Endothelial cell of umbilical vein (primary cell): Measurements from ENCODE around the gene FAM118A. TPM values are rescaled to one million over a fixed set of nuclear protein-coding genes. Genes with fewer than 3 reads are reported as not detected.

Experiments used
- BruUV-seq: library from RNA; stranded (reverse); fragments of 400-500 nt; replicated peaks from 2 replicates; lab custom pipeline; 2021; lab: Mats Ljungman, UMichigan
- CTCF ChIA-PET: fragments of 300-600, 350-600 bp; sonication (Branson Sonifier 250); formaldehyde crosslinking; loops from one replicate; lab custom pipeline; 2021; ENCODE audit warnings: antibody characterized with exemption, inconsistent platforms; lab: Charles Lee
- POLR2A ChIA-PET: fragments of 300-600, 350-600 bp; sonication (Branson Sonifier 250); formaldehyde crosslinking; loops from one replicate; lab custom pipeline; 2021; ENCODE audit warnings: antibody characterized with exemption, inconsistent platforms; lab: Charles Lee
- DNase-seq: peaks from one replicate; pipeline ENCODE4 v3.0.0-alpha.2; 2011; ENCODE audit warnings: low read depth, low spot score
- FAIRE-seq: peaks from 2 replicates; lab custom pipeline; 2011; peaks lifted over from hg19 to GRCh38; lab: Jason Lieb, UNC
- H2AFZ ChIP-seq: 2 replicates; pipeline ENCODE4 v1.6.0; 2012; ENCODE audit warnings: low read depth, low read length, control low read depth, inconsistent platforms
- H3K27ac ChIP-seq: 2 replicates; pipeline ENCODE4 v1.5.1; 2011; ENCODE audit warnings: low read depth, mild to moderate bottlenecking, control low read depth, low read length, moderate library complexity; ENCODE audit not compliant: insufficient read depth
- H3K27me3 ChIP-seq, 2 experiments: 2 replicates each; pipeline versions ENCODE4 v1.6.0 to v1.6.1; 2011; ENCODE audit warnings: low read length in 2 of 2, mixed read lengths in 1 of 2; ENCODE audit not compliant: control insufficient read depth in 2 of 2, insufficient read depth in 2 of 2
- H3K36me3 ChIP-seq, 2 experiments: 2 replicates in 1 of 2; 3 replicates in 1 of 2; pipeline ENCODE4 v1.5.1; 2011; ENCODE audit warnings: low read length in 2 of 2, mild to moderate bottlenecking in 1 of 2, moderate library complexity in 1 of 2; ENCODE audit not compliant: control insufficient read depth in 2 of 2, insufficient read depth in 2 of 2; ENCODE audit errors: extremely low read depth in 1 of 2
- H3K4me1 ChIP-seq: 3 replicates; pipeline ENCODE4 v1.5.1; 2011; ENCODE audit warnings: mild to moderate bottlenecking, low read length; ENCODE audit not compliant: control insufficient read depth, insufficient read depth; ENCODE audit errors: extremely low read depth
- H3K4me2 ChIP-seq: 2 replicates; pipeline ENCODE4 v1.6.1; 2011; ENCODE audit warnings: low read length, control low read depth, mixed read lengths; ENCODE audit not compliant: insufficient read depth
- H3K4me3 ChIP-seq, 3 experiments: fragments of 200-600 bp in 1 of 3; sonication (generic), shearing (Covaris generic) in 1 of 3; replicated peaks in 1 of 3; 2 replicates each; pipeline ENCODE4 v1.5.1; 2011 to 2016; ENCODE audit warnings: control low read depth in 3 of 3, low read length in 3 of 3, mild to moderate bottlenecking in 2 of 3, inconsistent platforms in 1 of 3, low read depth in 1 of 3, moderate library complexity in 1 of 3; ENCODE audit not compliant: insufficient read depth in 1 of 3
- H3K79me2 ChIP-seq: 2 replicates; pipeline ENCODE4 v1.6.0; 2012; ENCODE audit warnings: low read length, inconsistent platforms; ENCODE audit not compliant: control insufficient read depth, insufficient read depth
- H3K9ac ChIP-seq: replicated peaks from 2 replicates; pipeline ENCODE3; 2011; ENCODE audit warnings: low read length, control low read depth; ENCODE audit not compliant: insufficient read depth; ENCODE audit errors: extremely low read depth
- H3K9me1 ChIP-seq: replicated peaks from 3 replicates; pipeline ENCODE4 v1.6.0; 2011; ENCODE audit warnings: mild to moderate bottlenecking, low read length; ENCODE audit not compliant: control insufficient read depth, insufficient read depth; ENCODE audit errors: extremely low read depth
- H3K9me3 ChIP-seq: replicated peaks from 2 replicates; pipeline ENCODE4 v1.5.1; 2012; ENCODE audit warnings: low read length, inconsistent platforms; ENCODE audit not compliant: control insufficient read depth, insufficient read depth
- H4K20me1 ChIP-seq: replicated peaks from 2 replicates; pipeline ENCODE3; 2011; ENCODE audit warnings: mild to moderate bottlenecking, low read length; ENCODE audit not compliant: control insufficient read depth, insufficient read depth; ENCODE audit errors: extremely low read depth
- EZH2 ChIP-seq: IDR thresholded peaks from 2 replicates; pipeline ENCODE4 v1.6.1; 2012; ENCODE audit warnings: borderline replicate concordance, low read depth, mild to moderate bottlenecking, moderate library complexity, low read length, inconsistent platforms; ENCODE audit not compliant: severe bottlenecking
- FOS ChIP-seq: IDR thresholded peaks from 2 replicates; pipeline ENCODE4 v1.6.1; 2011; ENCODE audit warnings: mild to moderate bottlenecking, low read length, moderate library complexity, borderline replicate concordance; ENCODE audit not compliant: insufficient read depth
- GATA2 ChIP-seq: IDR thresholded peaks from 2 replicates; pipeline ENCODE4 v1.7.0; 2011; ENCODE audit warnings: low read depth, mild to moderate bottlenecking, moderate library complexity, mixed read lengths, low read length; ENCODE audit not compliant: insufficient read length, insufficient read depth
- JUN ChIP-seq: IDR thresholded peaks from 2 replicates; pipeline ENCODE4 v1.6.1; 2011; ENCODE audit warnings: borderline replicate concordance, low read depth; ENCODE audit not compliant: insufficient read length, insufficient read depth
- MYC ChIP-seq: IDR thresholded peaks from one replicate; pipeline ENCODE4 v1.6.1; 2011; ENCODE audit warnings: mild to moderate bottlenecking, low read depth, low read length
- POLR2A ChIP-seq: IDR thresholded peaks from 2 replicates; pipeline ENCODE4 v1.6.1; 2012; ENCODE audit warnings: low read depth, mild to moderate bottlenecking, control low read depth, low read length
- POLR2AphosphoS5 ChIP-seq: IDR thresholded peaks from 2 replicates; pipeline ENCODE4 v1.6.1; 2012; ENCODE audit warnings: low read depth, mild to moderate bottlenecking, control low read depth, low read length, moderate library complexity; ENCODE audit not compliant: insufficient read depth
- dilution Hi-C: fragments of 300-500 bp; cut with MboI; formaldehyde crosslinking; loops from one replicate; pipeline ENCODE4 v1.15.0; 2019; ENCODE audit warnings: low sequenced_read_pairs; ENCODE audit not compliant: extremely low pct_ligation_motif_present
- intact Hi-C: fragments of 100-400 bp; cut with micrococcal nuclease; formaldehyde crosslinking; loops from one replicate; pipeline ENCODE4 v1.10.0; 2022
- polyA plus RNA-seq, 4 experiments: library from polyadenylated mRNA; depleted of rRNA in 3 of 4; stranded (reverse) in 3 of 4; unstranded in 1 of 4; fragments of >200 nt; gene quantifications; 2 replicates each; pipeline versions ENCODE4 v1.2.1 to v1.2.3, GENCODE V29; 2011 to 2012; ENCODE audit warnings: missing spikeins in 1 of 4
- total RNA-seq: library from RNA; stranded (reverse); gene quantifications from 2 replicates; pipeline ENCODE4 v1.2.3, GENCODE V29; 2021
- TF ChIP-seq, protein P1 (sequence below), 2 donors: IDR thresholded peaks; 1 replicate in 1 of 2; 2 replicates in 1 of 2; pipeline ENCODE4 v1.5.1; 2011; ENCODE audit warnings: low read length in 2 of 2, mild to moderate bottlenecking in 2 of 2, moderate library complexity in 2 of 2, control low read depth in 1 of 2, inconsistent platforms in 1 of 2, low read depth in 1 of 2; ENCODE audit not compliant: insufficient read depth in 1 of 2; ENCODE audit errors: extremely low read depth in 1 of 2
- TF ChIP-seq, protein P2 (sequence below): IDR thresholded peaks from 2 replicates; pipeline ENCODE4 v1.6.1; 2011; ENCODE audit not compliant: insufficient read depth, insufficient read length

The FAM118A gene
- total and polyA plus RNA-seq, 2 donors (not counting 3 experiments of a cell fraction or from before 2014, with no cell fraction given): 20.2 to 25.6 TPM

GRCh38 chr22:45340323-45340722 is 30.6 kb downstream of the FAM118A start:
- ChIA-PET CTCF (no interaction called here), POLR2A (no interaction called here)
- dilution Hi-C loops: no loop called here
- no peaks in the 10 kb centered on the region for H3K79me2 ChIP-seq
- no peak for DNase-seq
- peaks cover 25% of the 10 kb centered on the region for H3K4me1 ChIP-seq
- no peak overlapping the region for H2AFZ ChIP-seq
- H3K4me2 ChIP-seq: no peak overlapping the region
- BruUV-seq: no TSS peak
- no peaks in the 10 kb centered on the region for H3K27me3 ChIP-seq
- H3K9me3 ChIP-seq: no peaks in the 10 kb centered on the region
- no peak overlapping the region for H3K4me3 ChIP-seq
- H3K9me1 ChIP-seq: no peaks in the 10 kb centered on the region
- peaks cover 3 to 14% of the 10 kb centered on the region in 2 experiments for H3K36me3 ChIP-seq
- intact Hi-C loops: no loop called here
- no peaks in the 10 kb centered on the region for H4K20me1 ChIP-seq
- TF ChIP-seq, protein P1, sequence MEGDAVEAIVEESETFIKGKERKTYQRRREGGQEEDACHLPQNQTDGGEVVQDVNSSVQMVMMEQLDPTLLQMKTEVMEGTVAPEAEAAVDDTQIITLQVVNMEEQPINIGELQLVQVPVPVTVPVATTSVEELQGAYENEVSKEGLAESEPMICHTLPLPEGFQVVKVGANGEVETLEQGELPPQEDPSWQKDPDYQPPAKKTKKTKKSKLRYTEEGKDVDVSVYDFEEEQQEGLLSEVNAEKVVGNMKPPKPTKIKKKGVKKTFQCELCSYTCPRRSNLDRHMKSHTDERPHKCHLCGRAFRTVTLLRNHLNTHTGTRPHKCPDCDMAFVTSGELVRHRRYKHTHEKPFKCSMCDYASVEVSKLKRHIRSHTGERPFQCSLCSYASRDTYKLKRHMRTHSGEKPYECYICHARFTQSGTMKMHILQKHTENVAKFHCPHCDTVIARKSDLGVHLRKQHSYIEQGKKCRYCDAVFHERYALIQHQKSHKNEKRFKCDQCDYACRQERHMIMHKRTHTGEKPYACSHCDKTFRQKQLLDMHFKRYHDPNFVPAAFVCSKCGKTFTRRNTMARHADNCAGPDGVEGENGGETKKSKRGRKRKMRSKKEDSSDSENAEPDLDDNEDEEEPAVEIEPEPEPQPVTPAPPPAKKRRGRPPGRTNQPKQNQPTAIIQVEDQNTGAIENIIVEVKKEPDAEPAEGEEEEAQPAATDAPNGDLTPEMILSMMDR (IDR thresholded peaks at IDR 0.05; ENCODE audit: extremely low read depth in 1 of 2, insufficient read depth in 1 of 2, low read depth in 1 of 2, low read length in 2 of 2): no peak
- TF ChIP-seq FOS: no peak
- TF ChIP-seq POLR2AphosphoS5: no peak
- TF ChIP-seq POLR2A: no peak
- no peak for TF ChIP-seq MYC
- no peak for TF ChIP-seq GATA2
- FAIRE-seq: no peak
- no peak overlapping the region for H3K9ac ChIP-seq
- no peak overlapping the region for H3K27ac ChIP-seq

DNA sequence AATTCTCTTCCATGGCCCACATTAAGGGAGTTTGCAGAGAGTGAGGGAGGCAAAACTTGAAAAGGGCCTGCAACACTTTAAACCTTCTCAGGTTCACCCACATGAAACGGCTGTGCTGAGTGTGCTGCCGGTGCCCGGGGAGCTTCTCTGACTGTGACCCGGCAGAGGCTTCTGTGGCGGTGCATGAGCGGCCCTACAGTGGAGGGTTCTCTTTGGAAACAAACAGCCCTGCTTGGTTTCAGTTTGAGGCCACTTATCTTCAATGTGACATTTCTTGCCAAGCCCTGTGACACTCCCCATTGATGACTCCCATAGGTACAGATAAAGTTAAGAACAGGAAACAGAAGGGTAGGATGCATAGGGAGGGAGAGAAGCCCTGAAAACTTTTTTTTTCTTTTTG is 31.8 kb downstream of the FAM118A start:
- DNase-seq (no peak), FAIRE-seq (no peak)
- BruUV-seq: no TSS peak
- ChIA-PET CTCF (interaction anchor here (1.1 kb wide), 2 partner anchors 22 to 56 kb away, joined by 3 read pairs; no protein-coding TSS in a partner anchor), POLR2A (no interaction called here)
- Histone ChIP-seq H2AFZ (no peak overlapping the region), H3K4me3 (no peak overlapping the region), H3K9me3 (no peaks in the 10 kb centered on the region), H3K4me1 (peaks cover 13% of the 10 kb centered on the region), H3K27ac (no peak overlapping the region), H4K20me1 (no peaks in the 10 kb centered on the region), H3K27me3 (no peaks in the 10 kb centered on the region), H3K79me2 (no peaks in the 10 kb centered on the region), H3K36me3 (peaks cover 0 to 14% of the 10 kb centered on the region in 2 experiments), H3K4me2 (no peak overlapping the region), H3K9ac (no peak overlapping the region), H3K9me1 (no peaks in the 10 kb centered on the region)
- intact Hi-C loops (no loop called here), dilution Hi-C loops (no loop called here)
- TF ChIP-seq, protein P1 (IDR thresholded peaks at IDR 0.05; ENCODE audit: extremely low read depth in 1 of 2, insufficient read depth in 1 of 2, low read depth in 1 of 2, low read length in 2 of 2): no peak
- TF ChIP-seq EZH2 (no peak), FOS (no peak), POLR2AphosphoS5 (no peak), MYC (no peak), GATA2 (no peak), POLR2A (no peak), JUN (no peak)
- TF ChIP-seq, protein P2, sequence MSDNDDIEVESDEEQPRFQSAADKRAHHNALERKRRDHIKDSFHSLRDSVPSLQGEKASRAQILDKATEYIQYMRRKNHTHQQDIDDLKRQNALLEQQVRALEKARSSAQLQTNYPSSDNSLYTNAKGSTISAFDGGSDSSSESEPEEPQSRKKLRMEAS: no peak
